HCT116 (cell line): ENCODE data around the gene BCO2. TPM values are rescaled to one million over a fixed set of nuclear protein-coding genes. Genes with fewer than 3 reads are reported as not detected.

Experiments
- ATAC-seq: fragments of 200-7000 bp; cut with Tn5 transposase; 2 replicates; pipeline ENCODE4 v1.9.1; 2020; ENCODE audit warnings: mild to moderate bottlenecking, moderate library complexity
- BruUV-seq: library from RNA; stranded (reverse); fragments of 400-500 nt; replicated peaks from 2 replicates; lab custom pipeline; 2021; lab: Mats Ljungman, UMichigan
- CTCF ChIA-PET: fragments of 300-600 bp; sonication (Branson Sonifier 250); formaldehyde crosslinking; loops from one replicate; lab custom pipeline; 2021; ENCODE audit warnings: antibody characterized with exemption; lab: Charles Lee
- POLR2A ChIA-PET: fragments of 300-600, 350-600 bp; sonication (Branson Sonifier 250); formaldehyde crosslinking; loops from one replicate; lab custom pipeline; 2021; ENCODE audit warnings: antibody characterized with exemption; lab: Charles Lee
- RAD21 ChIA-PET, 2 experiments: fragments of 300-600 bp; sonication (Branson Sonifier 250); formaldehyde crosslinking; loops; one replicate each; lab custom pipeline; 2023; ENCODE audit warnings: low total read pairs in 2 of 2; ENCODE audit not compliant: uncharacterized antibody in 2 of 2, unreplicated experiment in 2 of 2, low non-redundant PET in 1 of 2; lab: Charles Lee
- DNase-seq: peaks from one replicate; pipeline ENCODE4 v3.0.0-alpha.2; 2010; ENCODE audit warnings: low read depth, low spot score
- H2AFZ ChIP-seq: fragments of 200-600 bp; shearing (Covaris generic), sonication (generic); 2 replicates; pipeline ENCODE4 v1.6.1; 2017; ENCODE audit warnings: low read depth, mixed run types, mixed read lengths, antibody characterized with exemption, low read length; ENCODE audit not compliant: poor library complexity, severe bottlenecking
- H3K27ac ChIP-seq: 2 replicates; pipeline ENCODE4 v1.5.1; 2012; ENCODE audit warnings: low read depth, low read length
- H3K27me3 ChIP-seq: fragments of 200-600 bp; sonication (generic); 2 replicates; pipeline ENCODE4 v1.6.1; 2016; ENCODE audit warnings: mixed run types, low read length, mixed read lengths; ENCODE audit not compliant: insufficient read depth
- H3K36me3 ChIP-seq, 2 experiments: fragments of 200-500 bp in 1 of 2; fragments of 200-600 bp in 1 of 2; sonication (Bioruptor generic) in 1 of 2; sonication (generic) in 1 of 2; 2 replicates each; pipeline versions ENCODE4 v1.5.1 to v1.6.1; 2014 to 2016; ENCODE audit warnings: low read length in 2 of 2, inconsistent platforms in 1 of 2, mixed read lengths in 1 of 2, mixed run types in 1 of 2; ENCODE audit not compliant: insufficient read depth in 2 of 2, control insufficient read depth in 1 of 2
- H3K4me1 ChIP-seq, 2 experiments: fragments of 200-600 bp in 1 of 2; sonication (generic) in 1 of 2; 2 replicates each; pipeline versions ENCODE4 v1.5.1 to v1.6.1; 2012 to 2017; ENCODE audit warnings: low read length in 2 of 2, inconsistent platforms in 1 of 2, mild to moderate bottlenecking in 1 of 2, mixed read lengths in 1 of 2, mixed run types in 1 of 2, moderate library complexity in 1 of 2; ENCODE audit not compliant: insufficient read depth in 2 of 2, control insufficient read depth in 1 of 2
- H3K4me2 ChIP-seq: fragments of 200-600 bp; sonication (generic); 2 replicates; pipeline ENCODE4 v1.6.1; 2017; ENCODE audit warnings: mixed run types, low read length, mixed read lengths
- H3K4me3 ChIP-seq, 2 experiments: fragments of 200-600 bp in 1 of 2; sonication (generic) in 1 of 2; replicated peaks in 1 of 2; 2 replicates each; pipeline ENCODE4 v1.5.1; 2011 to 2016; ENCODE audit warnings: low read length in 2 of 2, control low read depth in 1 of 2, low read depth in 1 of 2, mild to moderate bottlenecking in 1 of 2, mixed read lengths in 1 of 2, mixed run types in 1 of 2
- H3K79me2 ChIP-seq: fragments of 200-600 bp; sonication (generic); 2 replicates; pipeline ENCODE4 v1.6.1; 2017; ENCODE audit warnings: mild to moderate bottlenecking, mixed run types, low read length, moderate library complexity, mixed read lengths; ENCODE audit not compliant: insufficient read depth
- H3K9ac ChIP-seq: fragments of 200-600 bp; sonication (generic); 2 replicates; pipeline ENCODE4 v1.6.1; 2016; ENCODE audit warnings: low read length, mixed read lengths
- H3K9me2 ChIP-seq: fragments of 200-600 bp; sonication (generic), shearing (Covaris generic); 2 replicates; pipeline ENCODE4 v1.6.1; 2017; ENCODE audit warnings: mixed run types, mild to moderate bottlenecking, moderate library complexity; ENCODE audit not compliant: insufficient read depth
- H3K9me3 ChIP-seq, 2 experiments: fragments of 200-500 bp in 1 of 2; fragments of 200-600 bp in 1 of 2; sonication (Bioruptor generic) in 1 of 2; sonication (generic) in 1 of 2; 2 replicates each; pipeline ENCODE4 v1.6.1; 2014 to 2017; ENCODE audit warnings: low read length in 2 of 2, mixed read lengths in 2 of 2, inconsistent platforms in 1 of 2, low read depth in 1 of 2, mild to moderate bottlenecking in 1 of 2, mixed run types in 1 of 2, moderate library complexity in 1 of 2; ENCODE audit not compliant: control insufficient read depth in 1 of 2, insufficient read depth in 1 of 2
- H4K20me1 ChIP-seq: fragments of 200-600 bp; sonication (generic), shearing (Covaris generic); 2 replicates; pipeline ENCODE4 v1.6.1; 2017; ENCODE audit warnings: mixed run types, mild to moderate bottlenecking, moderate library complexity; ENCODE audit not compliant: insufficient read depth
- ATF3 ChIP-seq: IDR thresholded peaks from 2 replicates; pipeline ENCODE4 v1.6.1; 2012
- CBX3 ChIP-seq: IDR thresholded peaks from 2 replicates; pipeline ENCODE4 v1.6.1; 2012; ENCODE audit warnings: low read depth
- CEBPB ChIP-seq: IDR thresholded peaks from 2 replicates; pipeline ENCODE4 v1.6.1; 2012; ENCODE audit warnings: low read depth
- ELF1 ChIP-seq: IDR thresholded peaks from 2 replicates; pipeline ENCODE4 v1.6.1; 2012; ENCODE audit warnings: low read depth, borderline replicate concordance
- EZH2 ChIP-seq: fragments of 200-600 bp; sonication (generic); IDR thresholded peaks from 2 replicates; pipeline ENCODE4 v1.6.1; 2017; ENCODE audit warnings: antibody characterized with exemption, mixed run types
- JUND ChIP-seq: IDR thresholded peaks from 2 replicates; pipeline ENCODE4 v1.6.1; 2012
- MAX ChIP-seq: IDR thresholded peaks from 2 replicates; pipeline ENCODE4 v1.6.1; 2012
- POLR2A ChIP-seq: IDR thresholded peaks from 2 replicates; pipeline ENCODE4 v1.7.0; 2011; ENCODE audit warnings: borderline replicate concordance; ENCODE audit not compliant: insufficient read depth, insufficient read length; ENCODE audit errors: extremely low read depth
- POLR2AphosphoS5 ChIP-seq: IDR thresholded peaks from 2 replicates; pipeline ENCODE4 v1.6.1; 2011; ENCODE audit warnings: mild to moderate bottlenecking, low read depth, low read length, moderate library complexity
- RAD21 ChIP-seq: IDR thresholded peaks from 2 replicates; pipeline ENCODE4 v1.6.1; 2012; ENCODE audit warnings: low read depth, mild to moderate bottlenecking
- REST ChIP-seq: IDR thresholded peaks from 2 replicates; pipeline ENCODE4 v1.6.1; 2012; ENCODE audit warnings: low read depth
- SIN3A ChIP-seq: IDR thresholded peaks from 2 replicates; pipeline ENCODE4 v1.6.1; 2012; ENCODE audit warnings: low read depth
- SP1 ChIP-seq: IDR thresholded peaks from 2 replicates; pipeline ENCODE4 v1.6.1; 2012; ENCODE audit warnings: low read depth
- SRF ChIP-seq: IDR thresholded peaks from 2 replicates; pipeline ENCODE4 v1.6.1; 2012; ENCODE audit warnings: low read depth
- TCF7L2 ChIP-seq: IDR thresholded peaks from 2 replicates; pipeline ENCODE4 v1.7.0; 2011; ENCODE audit warnings: borderline replicate concordance, inconsistent platforms; ENCODE audit not compliant: insufficient read depth, insufficient read length; ENCODE audit errors: extremely low read depth
- YY1 ChIP-seq: IDR thresholded peaks from 2 replicates; pipeline ENCODE4 v1.6.1; 2011; ENCODE audit warnings: low read length, low read depth, moderate library complexity, mild to moderate bottlenecking; ENCODE audit not compliant: insufficient replicate concordance; ENCODE audit errors: extremely low read depth
- ZFX ChIP-seq: fragments of 450-650 bp; IDR thresholded peaks from 2 replicates; pipeline ENCODE4 v1.6.1; 2017
- ZNF274 ChIP-seq: fragments of 200-500 bp; sonication (Bioruptor generic); IDR thresholded peaks from 2 replicates; pipeline ENCODE4 v1.6.1; 2014; ENCODE audit warnings: mild to moderate bottlenecking, low read depth, low read length, inconsistent platforms
- intact Hi-C: fragments of 100-400 bp; cut with micrococcal nuclease; formaldehyde crosslinking; loops from 2 replicates; pipeline ENCODE4 v1.10.0; 2022
- total RNA-seq: library from RNA; stranded (reverse); gene quantifications from one replicate; pipeline ENCODE4 v1.2.1, GENCODE V29; 2021; ENCODE audit not compliant: unreplicated experiment

Gene BCO2
- total RNA-seq, 1 experiment from 2014 or later = 4.0 TPM

- Histone ChIP-seq H3K4me2 (no peak overlapping the region), H3K27ac (no peak overlapping the region), H3K9ac (no peak overlapping the region), H3K79me2 (no peaks in the 10 kb centered on the region), H3K4me3 (no peak overlapping the region), H3K4me1 (no peaks in the 10 kb centered on the region), H3K27me3 (no peaks in the 10 kb centered on the region), H2AFZ (no peak overlapping the region), H4K20me1 (no peaks in the 10 kb centered on the region), H3K9me3 (no peaks in the 10 kb centered on the region), H3K9me2 (no peaks in the 10 kb centered on the region), H3K36me3 (no peaks in the 10 kb centered on the region)
- POLR2A ChIA-PET = no interaction called here
- RAD21 ChIA-PET = no interaction called here
- DNase-seq (no peak), ATAC-seq (no peak)
- intact Hi-C loops = no loop called here
- TF ChIP-seq SP1 (no peak), SRF (no peak), MAX (no peak), ZFX (no peak), YY1 (no peak), JUND (no peak), CEBPB (no peak), ELF1 (no peak), SIN3A (no peak), EZH2 (no peak), POLR2A (no peak), ZNF274 (no peak), REST (no peak), RAD21 (no peak), CBX3 (no peak), ATF3 (no peak), TCF7L2 (no peak), POLR2AphosphoS5 (no peak)
- BruUV-seq = no TSS peak
- CTCF ChIA-PET = interaction anchor here (1.1 kb wide), 1 partner anchor 21 kb away, joined by 3 read pairs; no protein-coding TSS in a partner anchor
Measured at GRCh38 chr11:112200252-112200651, 24.9 kb downstream of the BCO2 start.
